Hippocampal formation (tissue), 2 donors: ENCODE data around the gene CMTM8.
"Not testable (repeated sequence)": the region's sequence is repeated elsewhere in the genome, so short reads cannot be mapped to it uniquely, and the experiment has no call there.

ENCODE experiments used
- DNase-seq, 2 donors: peaks; one replicate each; lab custom pipeline; 2025; lab: John Stamatoyannopoulos, UW

The CMTM8 gene

DNA sequence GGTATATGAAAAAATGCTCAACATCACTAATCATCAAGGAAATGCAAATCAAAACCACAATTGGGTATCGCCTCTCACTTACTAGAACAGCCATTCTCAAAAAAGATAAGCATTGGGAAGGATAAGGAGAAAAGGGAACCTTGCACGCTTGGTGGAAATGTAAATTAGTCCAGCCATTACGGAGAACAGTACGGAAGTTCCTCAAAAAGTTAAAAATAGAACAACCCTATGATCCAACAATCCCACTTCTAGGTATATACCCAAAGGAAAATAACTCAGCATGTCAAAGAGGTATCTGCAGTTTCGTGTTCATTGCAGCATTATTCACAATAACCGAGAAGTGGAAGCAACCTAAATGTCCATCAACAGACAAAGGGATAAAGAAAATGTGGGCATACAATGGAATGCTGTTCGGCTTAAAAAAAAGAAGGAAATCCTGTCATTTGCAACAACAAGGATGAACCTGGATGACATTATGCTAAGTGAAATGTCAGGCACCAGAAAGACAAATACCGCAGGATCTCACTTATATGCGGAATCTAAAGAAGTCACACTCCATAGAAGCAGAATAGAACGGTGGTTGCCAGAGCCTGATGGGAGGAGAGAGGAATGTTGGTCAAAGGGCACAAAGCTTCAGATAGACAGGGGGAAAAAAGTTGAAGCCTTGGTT lies 141.5 kb downstream of the CMTM8 start:
- no peak for DNase-seq

DNA sequence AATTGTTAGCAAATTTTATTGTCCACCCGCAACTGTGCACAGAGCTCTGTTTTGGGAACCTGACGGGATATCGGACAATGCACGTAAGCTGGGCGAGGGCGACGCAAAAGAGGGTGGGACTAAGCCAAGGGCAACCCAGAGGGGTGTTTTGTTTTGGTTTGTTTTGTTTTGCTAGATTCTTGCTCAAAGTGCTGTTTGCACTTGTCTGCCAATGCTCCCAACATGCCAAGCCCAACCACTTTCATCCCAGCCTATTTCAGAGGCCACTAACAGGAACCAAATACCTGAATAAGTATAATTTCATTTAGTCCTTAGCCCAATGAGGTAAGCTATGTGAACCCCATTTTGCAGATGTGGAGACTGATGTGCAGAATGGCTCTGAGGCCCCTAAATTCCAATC lies 143.4 kb downstream of the CMTM8 start:
- DNase-seq: no peak

DNA sequence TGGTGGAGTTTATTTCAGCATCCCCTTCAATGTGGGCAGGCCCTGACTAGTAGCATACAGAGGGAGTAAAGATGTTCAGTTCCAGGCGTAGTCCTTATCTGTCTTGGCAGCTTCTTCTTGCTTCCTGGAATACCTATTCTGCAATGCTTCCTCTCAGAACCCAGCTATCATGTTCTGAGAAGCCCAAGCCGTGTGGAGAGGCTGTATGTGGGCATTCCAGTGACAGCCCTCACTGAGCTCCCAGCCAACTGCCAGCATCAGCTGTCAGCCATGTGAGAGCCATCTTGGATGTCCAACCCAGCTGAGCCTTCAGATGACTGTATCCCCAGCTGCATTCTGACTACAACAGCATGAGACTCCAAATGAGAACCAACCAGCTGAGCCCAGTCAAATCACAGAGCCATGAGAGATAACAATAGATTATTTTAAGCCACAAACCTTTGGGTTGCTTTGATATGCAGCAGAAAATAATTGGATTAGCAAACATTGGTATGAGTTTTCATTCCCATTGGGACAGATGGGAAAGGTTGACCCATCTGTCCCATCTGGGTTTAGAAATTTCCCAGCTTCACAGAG lies 144.7 kb downstream of the CMTM8 start:
- no peak for DNase-seq

DNA sequence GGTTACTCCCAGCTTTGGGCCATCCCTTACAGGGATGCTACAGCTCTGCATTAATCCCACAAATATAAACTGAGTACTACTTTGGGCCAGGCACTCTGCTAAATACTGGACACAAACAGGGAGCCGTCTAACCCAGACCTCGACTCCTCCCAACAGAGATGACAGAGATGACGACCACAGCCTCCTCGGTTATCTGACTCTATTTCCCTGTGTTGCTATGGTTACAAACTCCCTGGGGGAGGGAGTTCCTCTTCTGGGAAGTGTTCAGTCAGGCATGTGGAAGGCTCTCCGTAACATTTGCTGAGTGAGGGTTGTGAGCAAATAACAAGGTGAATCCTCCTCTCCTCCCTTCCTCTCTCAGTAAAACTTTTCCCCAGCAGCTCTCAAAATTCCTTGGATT lies 146.5 kb downstream of the CMTM8 start:
- DNase-seq: no peak

DNA sequence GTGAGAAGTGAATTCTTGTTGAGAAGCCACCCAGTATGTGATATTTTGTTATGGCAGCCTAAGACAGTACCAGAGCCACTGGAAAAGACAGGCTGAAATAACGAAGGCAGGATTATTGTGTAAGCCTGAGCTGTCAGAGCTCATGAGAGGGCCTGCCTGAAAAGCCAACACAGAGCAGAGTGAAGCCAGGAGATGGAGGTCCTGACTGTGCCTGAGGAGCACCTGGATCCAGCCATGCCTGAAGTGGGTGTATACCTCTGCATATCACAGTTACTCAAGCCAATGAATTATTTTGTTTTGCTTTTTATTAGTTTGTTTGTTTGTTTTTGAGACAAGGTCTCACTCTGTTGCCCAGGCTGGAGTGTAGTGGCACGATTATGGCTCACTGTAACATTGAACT lies 149.0 kb downstream of the CMTM8 start:
- DNase-seq: no peak

DNA sequence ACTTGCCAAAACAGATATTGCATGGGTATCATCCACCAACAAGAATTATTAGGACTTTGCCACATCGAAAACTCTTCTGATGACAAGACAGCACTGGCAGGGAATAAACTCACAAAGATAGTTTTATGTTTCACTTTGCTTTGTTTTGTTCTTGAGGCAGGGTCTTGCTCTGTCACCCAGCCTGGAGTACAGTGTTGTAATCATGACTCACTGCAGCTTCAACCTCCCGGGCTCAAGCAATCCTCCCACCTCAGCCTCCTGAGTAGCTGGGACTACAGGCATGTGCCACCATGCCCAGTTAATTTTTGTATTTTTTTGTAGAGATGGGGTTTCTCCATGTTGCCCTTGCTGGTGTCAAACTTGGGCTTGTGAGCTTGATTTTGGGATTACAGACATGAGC lies 151.1 kb downstream of the CMTM8 start:
- DNase-seq: not testable (repeated sequence)

DNA sequence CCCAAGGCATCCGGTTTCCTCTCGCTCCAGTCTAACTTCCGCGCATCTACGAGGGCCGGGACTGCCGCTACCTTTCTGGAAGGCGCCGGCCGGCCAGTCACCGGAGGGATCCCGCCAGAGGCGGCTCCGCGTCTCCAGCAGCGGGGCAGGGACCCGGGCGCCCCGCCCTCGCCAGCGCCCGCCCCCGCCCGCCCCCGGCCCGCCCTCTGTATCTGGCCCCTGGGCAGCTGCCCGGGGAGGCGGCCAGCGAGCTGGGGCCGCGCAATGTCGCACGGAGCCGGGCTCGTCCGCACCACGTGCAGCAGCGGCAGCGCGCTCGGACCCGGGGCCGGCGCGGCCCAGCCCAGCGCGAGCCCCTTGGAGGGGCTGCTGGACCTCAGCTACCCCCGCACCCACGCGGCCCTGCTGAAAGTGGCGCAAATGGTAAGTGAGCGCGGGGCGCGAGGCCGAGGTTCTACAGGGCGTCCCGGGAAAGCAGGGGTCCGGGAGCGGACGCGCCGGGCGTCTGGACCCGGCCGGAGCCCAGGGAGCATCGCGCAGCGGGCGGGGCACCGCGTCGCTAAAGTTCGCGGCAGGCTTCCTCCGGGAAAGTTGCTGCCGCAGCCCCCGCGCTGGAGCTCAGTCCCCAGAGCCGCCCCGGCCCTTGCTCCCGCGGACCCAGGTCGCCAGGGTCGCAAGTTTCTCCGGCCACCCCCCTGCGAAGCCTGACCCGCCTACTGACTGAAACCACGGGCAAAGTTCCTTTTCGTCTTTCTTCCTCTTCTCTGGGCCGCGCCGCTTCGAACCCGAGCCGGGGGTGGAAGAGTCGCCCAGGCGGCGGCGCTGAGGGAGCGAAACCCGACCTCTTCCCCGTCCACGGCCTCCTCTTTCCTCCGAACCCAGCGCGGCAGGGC lies 153.4 kb downstream of the CMTM8 start, which contains the start of gene CMTM7:
Gene CMTM7, plus strand, starts transcription at position 211 of the 893 bp plus-strand sequence. Its CDS starts 54 bp downstream, at position 265.
- DNase-seq: peak in 1 of 2 donors; percentile 14

DNA sequence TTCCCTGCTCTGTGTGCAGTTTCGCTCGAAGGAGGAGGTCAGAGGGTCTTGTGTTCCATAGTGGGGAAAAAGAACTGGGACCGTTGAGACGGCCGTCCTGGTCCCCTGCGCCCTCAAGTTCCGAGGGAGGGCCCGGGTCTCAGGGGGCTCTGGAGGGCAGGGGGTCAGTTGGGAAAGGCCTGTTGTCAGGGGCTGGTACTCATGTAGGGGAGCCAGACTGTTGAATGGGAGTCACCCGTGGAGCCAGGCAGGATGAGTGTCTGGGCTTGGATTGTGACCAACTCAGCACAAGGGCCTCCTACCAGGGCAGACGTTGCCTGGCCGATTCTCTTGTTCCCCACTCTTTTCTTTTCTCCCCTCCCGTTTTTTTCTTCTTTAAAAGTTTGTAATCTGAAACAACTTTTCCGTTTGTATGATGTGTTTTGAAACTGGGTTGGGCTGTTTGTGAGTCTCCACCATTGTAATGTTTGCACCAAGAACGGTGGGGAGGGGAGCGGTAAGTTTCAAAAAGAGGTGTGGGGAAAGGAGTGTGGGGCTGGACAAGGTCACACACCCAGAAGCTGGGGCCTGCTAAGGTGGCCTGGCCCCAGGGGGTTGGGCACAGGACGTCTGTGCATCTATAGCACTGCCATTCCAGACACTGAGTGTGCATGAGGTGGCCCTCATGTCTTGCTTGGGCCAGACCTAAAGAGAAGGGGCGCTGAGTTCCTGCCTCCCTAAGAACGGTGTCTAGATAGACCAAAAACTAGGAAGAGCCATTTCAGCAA lies 154.2 kb downstream of the CMTM8 start:
- no peak for DNase-seq

DNA sequence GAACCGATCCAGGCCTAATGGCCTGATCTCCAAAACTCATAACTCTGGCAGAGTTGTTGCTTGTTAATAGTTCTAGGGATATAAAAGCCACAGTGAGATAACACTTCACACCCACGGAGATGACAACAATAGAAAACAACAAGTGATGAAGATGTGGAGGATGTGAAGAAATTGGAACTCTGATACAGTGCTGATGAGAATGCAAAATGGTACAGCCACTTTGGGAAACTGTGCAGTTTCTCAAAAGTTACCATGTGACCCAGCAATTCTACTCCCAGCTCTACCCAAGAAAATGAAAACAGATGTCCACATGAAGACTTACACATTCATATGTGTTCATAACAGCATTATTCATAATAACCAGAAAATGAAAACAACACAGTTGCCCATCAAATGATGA lies 157.0 kb downstream of the CMTM8 start:
- no peak for DNase-seq

DNA sequence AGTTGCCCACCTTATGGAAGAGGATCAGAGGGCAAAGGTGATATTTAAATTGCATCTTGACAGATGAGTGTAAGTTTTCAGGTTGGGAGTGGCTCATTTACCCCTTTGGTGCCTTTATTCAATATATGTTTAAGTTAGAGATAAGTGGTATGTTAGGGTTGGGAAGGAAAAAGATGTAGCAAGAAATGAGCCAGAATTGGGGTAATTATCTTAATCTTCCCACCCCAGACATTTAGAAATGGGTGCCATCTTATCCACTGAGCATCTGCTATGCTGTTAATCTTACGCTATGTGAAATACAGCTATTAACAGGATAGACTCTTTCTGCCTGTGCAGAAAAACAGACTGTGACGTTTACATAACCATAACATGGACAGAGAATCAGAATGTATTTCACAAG lies 159.5 kb downstream of the CMTM8 start:
- DNase-seq: no peak

DNA sequence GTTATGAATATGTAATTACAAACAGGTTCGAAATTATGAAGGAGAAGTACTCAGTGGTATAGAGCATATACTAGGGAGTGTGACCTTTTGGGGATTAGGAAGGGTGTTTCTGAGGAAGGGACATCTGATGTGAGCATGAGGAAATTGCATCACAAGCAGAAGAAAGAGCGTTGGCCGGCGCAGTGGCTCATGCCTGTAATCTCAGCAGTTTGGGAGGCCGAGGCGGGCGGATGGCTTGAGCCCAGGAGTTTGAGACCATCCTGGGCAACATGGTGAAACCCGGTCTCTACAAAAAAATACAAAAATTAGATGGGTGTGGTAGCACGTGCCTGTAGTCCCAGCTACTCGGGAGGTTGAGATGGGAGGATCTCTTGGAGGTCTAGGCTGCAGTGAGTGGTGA lies 160.1 kb downstream of the CMTM8 start:
- no peak for DNase-seq

DNA sequence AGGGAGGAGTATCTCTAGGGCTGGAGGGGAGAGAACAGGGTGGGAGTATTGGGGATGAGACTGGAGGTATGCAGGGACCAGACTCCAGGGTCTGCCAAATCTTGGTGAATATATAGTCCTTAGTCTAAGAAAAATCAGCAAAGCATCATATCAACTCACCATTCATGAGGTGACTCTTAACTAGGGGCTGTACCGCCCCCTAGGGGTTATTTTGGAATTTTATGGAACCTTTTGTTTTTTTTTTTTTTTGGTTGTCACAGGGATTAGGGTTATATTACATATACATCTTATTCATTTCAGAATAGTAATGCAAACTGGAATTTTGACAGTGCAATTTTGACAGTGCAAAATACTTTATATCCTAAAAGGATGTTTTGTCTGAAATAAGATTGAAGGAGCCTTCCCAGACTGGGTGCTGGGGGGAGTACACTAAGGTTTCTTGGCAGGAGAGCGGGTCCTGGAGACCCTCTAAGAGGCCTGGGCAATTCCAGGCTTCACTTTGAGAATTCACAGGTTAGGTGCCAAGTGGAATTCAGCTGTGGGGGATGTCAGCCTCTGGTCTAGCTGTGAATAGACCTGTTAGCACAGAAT lies 160.6 kb downstream of the CMTM8 start:
- DNase-seq: peak in 1 of 2 donors; percentile 13

DNA sequence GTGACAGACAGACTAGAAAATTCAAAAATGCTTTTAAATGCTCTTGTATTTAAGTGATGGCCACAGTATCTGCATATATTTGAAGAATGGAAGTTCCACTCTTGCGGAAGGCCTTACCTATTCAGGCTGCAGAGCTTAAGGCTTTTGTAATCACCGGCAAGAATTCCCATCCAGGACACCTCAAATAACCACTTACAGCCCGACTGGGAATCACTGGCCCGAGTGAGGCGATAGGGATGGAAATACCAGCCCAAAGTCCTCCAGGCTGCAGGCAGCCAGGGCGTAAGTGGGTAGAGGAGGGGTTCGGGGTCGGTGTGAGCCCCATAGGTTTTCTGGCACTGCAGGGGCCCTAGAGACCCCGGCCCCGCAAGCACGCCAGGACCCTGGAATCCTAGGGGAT lies 162.6 kb downstream of the CMTM8 start:
- no peak for DNase-seq

DNA sequence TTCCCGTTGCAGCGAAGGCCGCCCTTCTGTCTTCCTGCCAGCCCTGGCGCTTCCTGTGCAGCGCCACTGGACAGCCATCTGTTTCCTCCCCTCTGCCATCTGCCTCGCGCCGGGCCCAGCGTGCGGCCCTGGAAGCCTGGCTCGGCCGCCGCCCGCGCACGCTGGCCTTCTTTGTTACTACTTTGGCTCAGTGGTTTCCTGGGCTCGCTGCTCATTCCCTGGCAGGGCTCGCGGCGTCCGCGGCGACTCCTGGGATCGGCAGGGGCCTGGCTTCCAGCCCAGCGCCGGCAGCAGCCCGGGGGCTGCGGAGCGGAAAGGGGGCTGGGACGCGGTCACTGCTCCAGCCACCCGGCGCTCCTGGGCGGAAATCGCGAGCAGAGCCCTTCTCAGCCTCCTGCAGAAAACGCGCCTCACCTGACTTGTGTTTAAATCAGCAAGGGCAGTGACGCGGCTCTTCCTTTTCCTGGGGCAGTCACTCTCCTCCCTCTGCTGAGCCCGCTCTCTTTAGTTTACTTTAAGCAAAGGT lies 163.1 kb downstream of the CMTM8 start:
- peak; percentile 52 to 67 for DNase-seq

DNA sequence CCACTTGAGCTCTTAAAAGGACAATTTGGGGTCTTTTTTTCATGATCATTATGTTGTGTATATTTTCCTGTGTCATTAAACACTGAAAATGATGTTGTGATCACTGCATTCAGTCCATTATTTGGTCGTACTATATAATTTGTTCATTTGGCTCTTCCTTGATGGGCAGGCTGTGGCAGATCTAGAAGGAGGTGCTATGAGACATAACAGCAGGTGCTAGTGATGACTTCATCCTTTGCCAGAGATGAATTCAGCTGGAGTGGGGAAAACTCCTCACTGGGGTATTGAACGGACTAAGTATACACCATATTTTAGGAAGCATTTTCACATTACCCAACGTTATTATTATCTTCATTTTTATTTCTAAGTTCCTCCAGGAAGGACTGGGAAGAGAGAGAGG lies 165.2 kb downstream of the CMTM8 start:
- no peak for DNase-seq

DNA sequence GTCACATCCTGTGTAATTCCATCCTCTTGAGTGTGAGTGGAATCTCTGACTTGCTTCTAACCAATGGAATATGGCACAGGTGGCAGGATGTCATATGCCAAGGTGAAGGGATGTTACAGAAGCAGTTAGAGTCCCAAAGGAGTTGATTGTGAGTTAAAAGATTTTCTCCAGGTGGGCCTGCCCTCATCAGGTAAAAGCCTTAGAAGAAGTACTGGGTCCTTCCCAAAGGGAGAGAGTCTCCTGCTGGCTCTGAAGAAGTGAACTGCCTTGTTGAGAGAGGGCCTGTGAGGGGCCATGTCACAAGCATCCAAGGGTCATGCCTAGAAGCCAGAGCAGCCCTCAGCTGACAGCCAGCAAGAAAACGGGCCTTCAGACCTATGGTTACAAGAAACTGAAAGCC lies 166.2 kb downstream of the CMTM8 start:
- DNase-seq: no peak

DNA sequence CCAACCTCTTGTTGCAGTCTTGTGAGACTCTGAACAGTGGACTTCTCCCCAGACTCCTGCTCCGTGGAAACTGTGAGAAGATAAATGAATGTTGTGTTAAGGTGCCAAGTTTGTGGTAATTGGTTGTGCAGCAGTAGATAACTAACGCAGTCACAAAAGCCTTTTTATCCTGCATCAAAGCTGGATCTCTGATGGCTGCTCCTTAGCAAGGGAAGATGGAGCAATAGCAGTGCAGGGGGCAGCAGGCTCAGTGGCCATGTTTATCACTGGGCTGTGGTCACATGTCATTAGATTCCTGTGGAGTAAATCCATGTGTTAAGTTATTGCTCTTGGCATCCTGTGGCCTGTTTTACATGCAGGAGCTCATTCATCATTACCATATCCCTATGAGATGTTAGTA lies 166.7 kb downstream of the CMTM8 start:
- no peak for DNase-seq

DNA sequence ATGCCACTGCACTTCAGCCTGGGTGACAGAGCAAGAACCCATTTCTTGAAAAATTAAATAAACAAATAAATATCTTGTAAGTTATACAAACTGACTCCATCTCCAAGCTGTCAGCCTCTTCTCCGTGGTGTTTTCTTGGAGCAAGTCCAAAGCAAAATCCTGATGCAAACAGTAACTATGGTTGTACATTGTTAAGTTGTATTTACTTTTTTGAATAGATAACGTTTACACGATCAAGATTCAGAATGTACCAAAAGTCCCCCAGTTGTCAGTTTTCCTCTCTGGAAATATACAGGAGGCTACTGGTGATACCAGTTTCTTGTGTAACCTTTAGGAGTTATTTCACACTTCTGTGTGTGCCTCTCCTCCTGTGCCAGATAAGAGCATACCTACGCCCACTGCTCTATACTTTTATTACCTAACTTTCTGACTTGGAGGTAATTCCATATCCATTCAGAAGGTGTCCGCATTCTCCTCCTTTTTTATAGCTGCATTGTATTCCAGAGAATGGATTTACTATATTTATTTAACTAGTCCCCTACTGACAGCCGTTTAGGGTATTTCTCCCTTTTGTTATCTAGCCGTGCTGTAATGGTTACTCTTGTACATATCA lies 167.3 kb downstream of the CMTM8 start:
- no peak for DNase-seq

DNA sequence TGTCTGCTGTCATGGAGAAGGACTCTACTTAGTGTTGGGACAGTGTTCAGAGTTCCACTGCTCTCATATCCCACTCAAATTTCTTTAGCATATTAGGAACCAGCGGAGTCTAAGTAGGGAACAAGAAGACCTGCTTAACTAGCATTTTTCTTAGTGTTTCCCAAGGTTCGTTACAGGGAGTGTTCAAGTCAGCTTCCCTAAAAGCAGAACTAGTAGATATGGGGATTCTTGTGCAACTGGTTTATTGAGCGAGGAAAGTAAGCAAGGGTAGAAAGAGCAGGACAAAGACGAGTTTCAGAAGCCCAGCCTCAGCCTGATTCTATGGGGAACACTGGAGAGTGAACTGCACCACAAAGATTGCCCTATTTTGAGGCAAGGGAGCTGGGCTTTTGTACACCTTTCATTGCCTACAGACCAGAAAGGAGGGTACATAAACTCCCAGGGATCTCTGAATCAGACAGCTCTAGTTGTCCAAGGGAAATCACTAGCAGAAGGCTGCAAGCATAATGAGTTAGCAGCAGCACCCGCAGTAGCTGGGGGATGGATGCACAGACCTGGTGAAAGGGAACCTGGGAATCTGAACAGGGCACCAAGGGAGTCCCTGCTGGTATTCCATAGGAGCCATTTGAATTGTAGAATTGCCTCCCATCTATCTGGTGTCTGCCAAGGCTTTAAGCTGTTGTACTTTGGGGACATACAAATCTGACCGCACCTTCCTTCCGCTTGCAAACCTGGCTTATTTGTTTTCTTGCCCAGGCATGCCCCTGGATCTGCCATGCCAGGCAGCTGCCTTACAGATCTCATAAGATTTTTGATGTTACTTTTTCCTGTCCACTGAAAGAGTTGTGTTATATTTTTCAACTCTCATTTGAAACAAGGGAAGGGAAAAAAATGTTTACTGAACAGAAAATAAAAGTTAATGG lies 168.3 kb downstream of the CMTM8 start:
- DNase-seq: peak in 1 of 2 donors; percentile 7
